Panc1 (cell line): ENCODE measurements around the gene SNRNP48. TPM values are rescaled to one million over a fixed set of nuclear protein-coding genes. Genes with fewer than 3 reads are reported as not detected.

Source experiments
- ATAC-seq: fragments of 200-7000 bp; cut with Tn5 transposase; 2 replicates; pipeline ENCODE4 v1.9.1; 2020; ENCODE audit warnings: mild to moderate bottlenecking, moderate library complexity
- BruUV-seq: library from RNA; stranded (reverse); fragments of 400-500 nt; replicated peaks from 2 replicates; lab custom pipeline; 2021; lab: Mats Ljungman, UMichigan
- CTCF ChIA-PET: fragments of 300-600 bp; sonication (Branson Sonifier 250); formaldehyde crosslinking; loops from one replicate; lab custom pipeline; 2022; ENCODE audit warnings: antibody characterized with exemption; lab: Charles Lee
- POLR2A ChIA-PET: fragments of 300-600 bp; sonication (Branson Sonifier 250); formaldehyde crosslinking; loops from one replicate; lab custom pipeline; 2022; ENCODE audit warnings: antibody characterized with exemption; lab: Charles Lee
- DNase-seq: peaks from one replicate; pipeline ENCODE4 v3.0.0-alpha.2; 2010; ENCODE audit warnings: low read depth, low spot score
- H3K27ac ChIP-seq: 2 replicates; pipeline ENCODE4 v1.5.1; 2011; ENCODE audit warnings: mild to moderate bottlenecking, low read length, inconsistent platforms
- H3K27me3 ChIP-seq: fragments of 200-500 bp; sonication (Bioruptor generic); 2 replicates; pipeline ENCODE4 v1.6.0; 2014; ENCODE audit warnings: low read length, inconsistent platforms; ENCODE audit not compliant: control insufficient read depth, insufficient read depth
- H3K36me3 ChIP-seq: fragments of 200-500 bp; sonication (Bioruptor generic); 2 replicates; pipeline ENCODE4 v1.5.1; 2014; ENCODE audit warnings: inconsistent platforms, mild to moderate bottlenecking, low read length, moderate library complexity; ENCODE audit not compliant: control insufficient read depth, insufficient read depth
- H3K4me1 ChIP-seq: 2 replicates; pipeline ENCODE4 v1.5.1; 2011; ENCODE audit warnings: inconsistent platforms, mild to moderate bottlenecking, low read length, moderate library complexity; ENCODE audit not compliant: control insufficient read depth, insufficient read depth
- H3K4me3 ChIP-seq, 2 experiments: 2 replicates each; pipeline ENCODE4 v1.5.1; 2011 to 2012; ENCODE audit warnings: low read depth in 2 of 2, low read length in 2 of 2, mild to moderate bottlenecking in 2 of 2, inconsistent platforms in 1 of 2, moderate library complexity in 1 of 2
- H3K9me3 ChIP-seq: fragments of 200-500 bp; sonication (Bioruptor generic); 2 replicates; pipeline ENCODE4 v1.5.1; 2014; ENCODE audit warnings: low read depth, mild to moderate bottlenecking, inconsistent platforms, low read length, moderate library complexity; ENCODE audit not compliant: control insufficient read depth, insufficient read depth
- POLR2AphosphoS5 ChIP-seq: IDR thresholded peaks from 2 replicates; pipeline ENCODE4 v1.6.1; 2012; ENCODE audit warnings: mild to moderate bottlenecking, low read depth, low read length, moderate library complexity
- SIN3A ChIP-seq: IDR thresholded peaks from 2 replicates; pipeline ENCODE4 v1.6.1; 2012; ENCODE audit warnings: low read depth, mild to moderate bottlenecking, low read length, moderate library complexity, borderline replicate concordance; ENCODE audit not compliant: insufficient read depth
- TCF7L2 ChIP-seq: IDR thresholded peaks from 2 replicates; pipeline ENCODE4 v1.6.1; 2011; ENCODE audit warnings: mild to moderate bottlenecking, low read depth, low read length, inconsistent platforms
- in situ Hi-C: cut with HindIII; loops from 2 replicates; pipeline ENCODE4 v1.10.0; 2016; ENCODE audit warnings: low sequenced_read_pairs, low pct_unique_long_range_greater_than_20kb
- intact Hi-C: fragments of 100-400 bp; cut with micrococcal nuclease; formaldehyde crosslinking; loops from one replicate; pipeline ENCODE4 v1.10.0; 2022; ENCODE audit not compliant: unreplicated experiment
- total RNA-seq: library from RNA; stranded (reverse); gene quantifications from one replicate; pipeline ENCODE4 v1.2.1, GENCODE V29; 2021; ENCODE audit not compliant: unreplicated experiment
- TF ChIP-seq, protein P1 (sequence below), 2 experiments: IDR thresholded peaks; 2 replicates each; pipeline ENCODE4 v1.6.1; 2011 to 2012; ENCODE audit warnings: low read depth in 2 of 2, control low read depth in 1 of 2, low read length in 1 of 2, mild to moderate bottlenecking in 1 of 2, moderate library complexity in 1 of 2; ENCODE audit not compliant: insufficient read depth in 1 of 2
- TF ChIP-seq, protein P2 (sequence below): fragments of 450-650 bp; IDR thresholded peaks from 2 replicates; pipeline ENCODE4 v1.5.1; 2017; ENCODE audit warnings: mild to moderate bottlenecking

Gene SNRNP48
- total RNA-seq, 1 experiment from 2014 or later, result 10.7 TPM

DNA sequence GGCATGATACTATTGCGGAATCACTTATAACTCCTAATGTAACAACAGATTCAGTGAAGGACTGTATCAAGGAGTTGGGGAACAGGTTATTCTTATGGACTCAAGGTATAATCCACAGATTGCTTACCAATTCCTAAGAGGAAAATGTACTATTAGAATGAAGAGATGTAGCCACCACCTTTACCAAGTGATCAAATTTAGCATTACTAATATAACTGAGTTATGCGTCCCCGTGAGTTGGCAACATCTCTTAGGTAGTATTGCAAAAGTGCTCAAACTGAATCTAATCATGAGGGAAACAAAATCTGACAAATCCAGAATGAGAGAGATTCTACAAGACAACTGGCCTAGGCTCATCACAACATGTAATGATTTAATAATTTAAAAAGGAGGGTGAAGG lies 777 bp upstream of the SNRNP48 start:
- ATAC-seq, result no peak
- H3K27me3 ChIP-seq, result no peaks in the 10 kb centered on the region; the same call in 1 of the 2 replicates
- H3K27ac ChIP-seq, result peak overlapping the region; percentile 91; the same call in 1 of the 2 replicates
- no TSS peak for BruUV-seq
- peaks cover 8% of the 10 kb centered on the region for H3K4me1 ChIP-seq
- no peak for DNase-seq
- POLR2A ChIA-PET, result interaction anchor here (0.6 kb wide), 1 partner anchor 121 kb away, joined by 4 read pairs; no protein-coding TSS in a partner anchor
- CTCF ChIA-PET, result no interaction called here
- in situ Hi-C loops, result no loop called here
- peak overlapping the region in 1 of 2 experiments; percentile 94; a peak in 2 of 4 replicates for H3K4me3 ChIP-seq
- TF ChIP-seq, protein P1, sequence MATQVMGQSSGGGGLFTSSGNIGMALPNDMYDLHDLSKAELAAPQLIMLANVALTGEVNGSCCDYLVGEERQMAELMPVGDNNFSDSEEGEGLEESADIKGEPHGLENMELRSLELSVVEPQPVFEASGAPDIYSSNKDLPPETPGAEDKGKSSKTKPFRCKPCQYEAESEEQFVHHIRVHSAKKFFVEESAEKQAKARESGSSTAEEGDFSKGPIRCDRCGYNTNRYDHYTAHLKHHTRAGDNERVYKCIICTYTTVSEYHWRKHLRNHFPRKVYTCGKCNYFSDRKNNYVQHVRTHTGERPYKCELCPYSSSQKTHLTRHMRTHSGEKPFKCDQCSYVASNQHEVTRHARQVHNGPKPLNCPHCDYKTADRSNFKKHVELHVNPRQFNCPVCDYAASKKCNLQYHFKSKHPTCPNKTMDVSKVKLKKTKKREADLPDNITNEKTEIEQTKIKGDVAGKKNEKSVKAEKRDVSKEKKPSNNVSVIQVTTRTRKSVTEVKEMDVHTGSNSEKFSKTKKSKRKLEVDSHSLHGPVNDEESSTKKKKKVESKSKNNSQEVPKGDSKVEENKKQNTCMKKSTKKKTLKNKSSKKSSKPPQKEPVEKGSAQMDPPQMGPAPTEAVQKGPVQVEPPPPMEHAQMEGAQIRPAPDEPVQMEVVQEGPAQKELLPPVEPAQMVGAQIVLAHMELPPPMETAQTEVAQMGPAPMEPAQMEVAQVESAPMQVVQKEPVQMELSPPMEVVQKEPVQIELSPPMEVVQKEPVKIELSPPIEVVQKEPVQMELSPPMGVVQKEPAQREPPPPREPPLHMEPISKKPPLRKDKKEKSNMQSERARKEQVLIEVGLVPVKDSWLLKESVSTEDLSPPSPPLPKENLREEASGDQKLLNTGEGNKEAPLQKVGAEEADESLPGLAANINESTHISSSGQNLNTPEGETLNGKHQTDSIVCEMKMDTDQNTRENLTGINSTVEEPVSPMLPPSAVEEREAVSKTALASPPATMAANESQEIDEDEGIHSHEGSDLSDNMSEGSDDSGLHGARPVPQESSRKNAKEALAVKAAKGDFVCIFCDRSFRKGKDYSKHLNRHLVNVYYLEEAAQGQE (IDR thresholded peaks at IDR 0.05; ENCODE audit: insufficient read depth in 1 of 2, low read depth in 2 of 2, low read length in 1 of 2), result no peak
- TF ChIP-seq SIN3A, result no peak
- no peak for TF ChIP-seq POLR2AphosphoS5
- TF ChIP-seq, protein P2, sequence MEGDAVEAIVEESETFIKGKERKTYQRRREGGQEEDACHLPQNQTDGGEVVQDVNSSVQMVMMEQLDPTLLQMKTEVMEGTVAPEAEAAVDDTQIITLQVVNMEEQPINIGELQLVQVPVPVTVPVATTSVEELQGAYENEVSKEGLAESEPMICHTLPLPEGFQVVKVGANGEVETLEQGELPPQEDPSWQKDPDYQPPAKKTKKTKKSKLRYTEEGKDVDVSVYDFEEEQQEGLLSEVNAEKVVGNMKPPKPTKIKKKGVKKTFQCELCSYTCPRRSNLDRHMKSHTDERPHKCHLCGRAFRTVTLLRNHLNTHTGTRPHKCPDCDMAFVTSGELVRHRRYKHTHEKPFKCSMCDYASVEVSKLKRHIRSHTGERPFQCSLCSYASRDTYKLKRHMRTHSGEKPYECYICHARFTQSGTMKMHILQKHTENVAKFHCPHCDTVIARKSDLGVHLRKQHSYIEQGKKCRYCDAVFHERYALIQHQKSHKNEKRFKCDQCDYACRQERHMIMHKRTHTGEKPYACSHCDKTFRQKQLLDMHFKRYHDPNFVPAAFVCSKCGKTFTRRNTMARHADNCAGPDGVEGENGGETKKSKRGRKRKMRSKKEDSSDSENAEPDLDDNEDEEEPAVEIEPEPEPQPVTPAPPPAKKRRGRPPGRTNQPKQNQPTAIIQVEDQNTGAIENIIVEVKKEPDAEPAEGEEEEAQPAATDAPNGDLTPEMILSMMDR, result no peak
- TF ChIP-seq TCF7L2, result no peak
- H3K9me3 ChIP-seq, result no peaks in the 10 kb centered on the region
- intact Hi-C loops, result no loop called here
- peaks cover 7% of the 10 kb centered on the region; the same call in 1 of the 2 replicates for H3K36me3 ChIP-seq

DNA sequence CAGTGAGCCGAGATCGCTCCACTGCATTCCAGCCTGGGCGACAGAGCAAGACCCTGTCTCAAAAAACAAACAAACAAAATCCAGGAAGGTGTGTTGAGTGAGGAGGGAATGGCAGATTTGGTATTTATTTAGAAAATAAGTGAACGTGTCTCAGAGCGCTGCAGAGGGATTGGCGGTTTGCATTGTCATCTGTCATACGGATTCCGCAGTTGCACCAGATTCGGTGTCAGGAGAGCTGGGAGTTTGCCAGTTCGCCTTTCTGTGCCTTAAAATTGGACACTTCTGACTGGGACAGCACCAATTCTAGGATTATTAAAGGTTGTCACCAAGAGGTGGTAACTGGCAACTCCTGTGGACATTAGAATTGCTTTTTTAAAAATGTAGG lies 912 bp downstream of the SNRNP48 start:
- no TSS peak for BruUV-seq
- TF ChIP-seq TCF7L2 (no peak), SIN3A (no peak), POLR2AphosphoS5 (no peak)
- TF ChIP-seq, protein P1 (IDR thresholded peaks at IDR 0.05; ENCODE audit: insufficient read depth in 1 of 2, low read depth in 2 of 2, low read length in 1 of 2), result no peak
- TF ChIP-seq, protein P2, result no peak

More for the DNA sequence above, 912 bp downstream of the SNRNP48 start:
- DNase-seq, result no peak
- Histone ChIP-seq H3K36me3 (peaks cover 20% of the 10 kb centered on the region), H3K4me1 (peaks cover 8% of the 10 kb centered on the region), H3K9me3 (no peaks in the 10 kb centered on the region), H3K27me3 (no peaks in the 10 kb centered on the region; the same call in 1 of the 2 replicates), H3K27ac (peak overlapping the region; percentile 91), H3K4me3 (peak overlapping the region; percentile 76 to 94)
- intact Hi-C loops, result no loop called here
- ChIA-PET POLR2A (interaction anchor here (0.6 kb wide), 1 partner anchor 37 kb away, joined by 3 read pairs; no protein-coding TSS in a partner anchor), CTCF (no interaction called here)
- in situ Hi-C loops, result no loop called here
- no peak for ATAC-seq
